ENCODE data around the gene USH2A.

GRCh38 chr1:215887627-215888026 lies 535.6 kb downstream of the USH2A start:
- no peak for TF ChIP-seq CTCF (IDR thresholded peaks at IDR 0.05; ENCODE audit: insufficient read depth, low read depth, low read length)
- TF ChIP-seq EZH2 (IDR thresholded peaks at IDR 0.05; ENCODE audit: insufficient read depth, low read length): no peak
